Peyer's patch (tissue), 4 donors: ENCODE data around the gene USH2A. TPM values are rescaled to one million over a fixed set of nuclear protein-coding genes. Genes with fewer than 3 reads are reported as not detected.

Experiments used
- DNase-seq, 3 donors: peaks; one replicate each; pipeline ENCODE4 v3.0.0-alpha.2; 2017 to 2019
- H3K27ac ChIP-seq, 4 donors: fragments of 200-600 bp; sonication (generic); one replicate each; pipeline ENCODE4 v1.5.1; 2016 to 2019
- H3K27me3 ChIP-seq, 2 donors: fragments of 200-600 bp; sonication (generic); one replicate each; pipeline ENCODE4 v1.5.1; 2019
- H3K36me3 ChIP-seq, 3 donors: fragments of 200-600 bp; sonication (generic); one replicate each; pipeline ENCODE4 v1.5.1; 2016 to 2019
- H3K4me1 ChIP-seq, 4 donors: fragments of 200-600 bp; sonication (generic); one replicate each; pipeline ENCODE4 v1.5.1; 2016 to 2019
- H3K4me3 ChIP-seq, 4 donors: fragments of 200-600 bp; sonication (generic); 1 replicate in 3 of 4; 2 replicates in 1 of 4; pipeline ENCODE4 v1.5.1; 2016 to 2019; ENCODE audit warnings: mild to moderate bottlenecking in 1 of 4
- H3K9me3 ChIP-seq, 4 donors: fragments of 200-600 bp; sonication (generic); one replicate each; pipeline ENCODE4 v1.5.1; 2016 to 2019; ENCODE audit warnings: mild to moderate bottlenecking in 1 of 4
- POLR2A ChIP-seq, 2 donors: fragments of 450-650 bp; IDR thresholded peaks; one replicate each; pipeline ENCODE4 v1.5.1; 2017; ENCODE audit warnings: antibody characterized with exemption in 2 of 2, mild to moderate bottlenecking in 2 of 2, moderate library complexity in 2 of 2
- total RNA-seq, 4 donors: library from RNA; depleted of rRNA; stranded (reverse); fragments of >200 nt; gene quantifications; one replicate each; pipeline ENCODE4 v1.1.0, GENCODE V29; 2016
- TF ChIP-seq, protein P1 (sequence below), 6 experiments: fragments of 450-650 bp in 4 of 6; fragments of 200-600 bp in 2 of 6; sonication (generic) in 1 of 6; IDR thresholded peaks; one replicate each; pipeline ENCODE4 v1.5.1; 2017 to 2019; ENCODE audit warnings: antibody characterized with exemption in 6 of 6, mild to moderate bottlenecking in 3 of 6, moderate library complexity in 1 of 6

The USH2A gene
- total RNA-seq, 4 donors from 2014 or later: not detected

DNA sequence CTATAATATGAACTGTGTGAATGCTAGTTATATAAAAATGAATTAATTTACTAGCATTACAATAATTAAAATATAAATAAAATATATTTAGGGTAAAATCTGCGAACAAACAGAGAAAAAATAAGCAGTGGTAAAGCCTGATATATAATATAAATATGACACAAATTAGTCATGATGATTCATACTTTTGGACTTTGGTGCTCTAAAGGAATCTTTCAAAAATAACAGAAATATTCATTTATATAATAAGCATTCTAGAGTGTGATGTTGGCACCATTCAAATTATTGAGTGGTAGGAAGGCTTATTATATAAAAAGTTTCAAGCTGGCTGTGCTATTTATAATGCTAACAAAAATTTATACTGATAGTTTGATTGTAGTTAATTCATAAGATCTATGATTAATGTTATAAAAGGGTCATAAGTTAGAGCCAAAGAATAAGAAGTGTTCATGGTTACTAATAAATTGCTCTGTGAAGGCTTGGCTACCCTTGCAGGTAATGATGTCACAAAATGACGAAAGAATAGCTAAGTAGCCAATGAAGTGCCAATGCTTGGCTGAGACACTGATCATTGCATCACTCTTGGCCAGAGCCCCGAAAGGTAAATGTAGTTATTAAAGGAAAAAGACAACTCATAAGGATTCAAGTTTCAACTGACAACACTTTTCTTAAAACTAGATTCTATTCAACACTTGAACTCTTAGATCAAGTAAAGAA lies 108.7 kb downstream of the USH2A start:
- no peak for TF ChIP-seq POLR2A (IDR thresholded peaks at IDR 0.05)
- TF ChIP-seq, protein P1, sequence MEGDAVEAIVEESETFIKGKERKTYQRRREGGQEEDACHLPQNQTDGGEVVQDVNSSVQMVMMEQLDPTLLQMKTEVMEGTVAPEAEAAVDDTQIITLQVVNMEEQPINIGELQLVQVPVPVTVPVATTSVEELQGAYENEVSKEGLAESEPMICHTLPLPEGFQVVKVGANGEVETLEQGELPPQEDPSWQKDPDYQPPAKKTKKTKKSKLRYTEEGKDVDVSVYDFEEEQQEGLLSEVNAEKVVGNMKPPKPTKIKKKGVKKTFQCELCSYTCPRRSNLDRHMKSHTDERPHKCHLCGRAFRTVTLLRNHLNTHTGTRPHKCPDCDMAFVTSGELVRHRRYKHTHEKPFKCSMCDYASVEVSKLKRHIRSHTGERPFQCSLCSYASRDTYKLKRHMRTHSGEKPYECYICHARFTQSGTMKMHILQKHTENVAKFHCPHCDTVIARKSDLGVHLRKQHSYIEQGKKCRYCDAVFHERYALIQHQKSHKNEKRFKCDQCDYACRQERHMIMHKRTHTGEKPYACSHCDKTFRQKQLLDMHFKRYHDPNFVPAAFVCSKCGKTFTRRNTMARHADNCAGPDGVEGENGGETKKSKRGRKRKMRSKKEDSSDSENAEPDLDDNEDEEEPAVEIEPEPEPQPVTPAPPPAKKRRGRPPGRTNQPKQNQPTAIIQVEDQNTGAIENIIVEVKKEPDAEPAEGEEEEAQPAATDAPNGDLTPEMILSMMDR (IDR thresholded peaks at IDR 0.05): no peak
- H3K4me3 ChIP-seq: no peak overlapping the region
- H3K4me1 ChIP-seq: no peaks in the 10 kb centered on the region
- H3K27ac ChIP-seq: no peak overlapping the region
- no peak for DNase-seq
- no peaks in the 10 kb centered on the region for H3K36me3 ChIP-seq
- H3K27me3 ChIP-seq: no peaks in the 10 kb centered on the region
- H3K9me3 ChIP-seq: no peaks in the 10 kb centered on the region

DNA sequence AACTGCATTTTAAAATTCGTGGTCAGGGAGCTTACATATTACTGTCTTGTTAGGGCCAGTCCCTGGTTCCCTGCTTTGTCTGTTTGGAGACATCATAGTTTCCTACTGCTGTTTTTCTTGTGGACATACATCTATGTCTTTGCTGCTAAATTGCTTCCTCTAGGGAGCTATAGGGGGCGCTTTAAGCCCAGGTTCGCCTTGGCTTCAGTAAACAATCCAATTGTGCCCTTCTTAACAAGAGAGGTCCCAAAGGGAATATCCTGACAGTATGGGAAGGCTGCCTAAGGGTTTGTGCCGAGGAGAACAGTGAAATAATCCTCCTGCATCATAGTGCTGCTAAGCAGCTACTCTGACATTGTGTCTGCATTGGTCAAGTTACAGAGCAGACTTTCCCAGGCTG lies 112.5 kb downstream of the USH2A start:
- no peak for TF ChIP-seq POLR2A (IDR thresholded peaks at IDR 0.05)
- TF ChIP-seq, protein P1 (IDR thresholded peaks at IDR 0.05): peak in 4 of 6 experiments; percentile 11 to 64 (median 48)
- H3K36me3 ChIP-seq: no peaks in the 10 kb centered on the region
- H3K4me3 ChIP-seq: no peak overlapping the region
- peak in 1 of 3 donors; percentile 54 for DNase-seq
- H3K27me3 ChIP-seq: no peaks in the 10 kb centered on the region
- no peaks in the 10 kb centered on the region for H3K4me1 ChIP-seq
- H3K9me3 ChIP-seq: no peaks in the 10 kb centered on the region
- no peak overlapping the region for H3K27ac ChIP-seq

DNA sequence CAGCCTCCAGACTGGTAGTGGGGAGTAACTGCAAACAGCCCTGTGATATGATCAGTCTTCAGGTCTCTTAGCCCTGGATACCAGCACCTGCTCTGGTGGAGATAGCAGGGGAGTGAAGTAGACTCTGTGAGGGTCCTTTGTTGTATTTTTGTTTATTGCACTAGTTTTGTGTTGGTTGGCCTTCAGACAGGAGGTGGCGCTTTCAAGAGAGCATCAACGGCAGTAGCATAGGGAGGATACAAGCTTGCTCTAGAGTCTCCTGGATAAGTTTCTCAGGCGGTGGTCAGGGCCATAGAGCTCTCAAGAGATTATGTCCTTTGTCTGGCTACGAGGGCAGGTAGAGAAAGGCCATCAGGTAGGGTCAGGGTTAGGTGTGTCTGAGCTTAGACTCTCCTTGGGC lies 116.4 kb downstream of the USH2A start:
- Histone ChIP-seq H3K27ac (no peak overlapping the region), H3K4me1 (no peaks in the 10 kb centered on the region), H3K27me3 (no peaks in the 10 kb centered on the region), H3K36me3 (no peaks in the 10 kb centered on the region), H3K9me3 (no peaks in the 10 kb centered on the region), H3K4me3 (no peak overlapping the region)
- TF ChIP-seq POLR2A (IDR thresholded peaks at IDR 0.05): no peak
- TF ChIP-seq, protein P1 (IDR thresholded peaks at IDR 0.05): no peak
- DNase-seq: no peak

DNA sequence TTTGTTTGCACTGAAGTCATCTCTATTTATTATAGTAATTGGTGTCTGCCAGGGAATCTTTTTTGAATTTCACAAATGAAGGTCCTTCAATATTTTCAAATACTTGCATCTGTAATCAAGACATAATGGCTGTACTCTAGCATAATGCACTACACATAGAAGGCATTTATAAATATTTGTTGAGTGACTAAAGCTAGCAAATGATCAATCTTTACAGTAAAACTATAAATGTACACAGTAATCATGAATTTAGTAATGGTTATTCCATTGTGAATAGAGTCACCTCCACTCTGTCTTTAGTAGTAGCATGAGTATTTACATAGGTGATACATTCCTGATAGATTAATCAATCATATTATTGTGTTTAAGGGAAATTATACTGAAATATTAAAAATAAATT lies 119.6 kb downstream of the USH2A start:
- DNase-seq: no peak
- Histone ChIP-seq H3K4me1 (no peaks in the 10 kb centered on the region), H3K27me3 (no peaks in the 10 kb centered on the region), H3K4me3 (no peak overlapping the region), H3K9me3 (no peaks in the 10 kb centered on the region), H3K36me3 (no peaks in the 10 kb centered on the region), H3K27ac (no peak overlapping the region)
- TF ChIP-seq POLR2A (IDR thresholded peaks at IDR 0.05): no peak
- TF ChIP-seq, protein P1 (IDR thresholded peaks at IDR 0.05): no peak

DNA sequence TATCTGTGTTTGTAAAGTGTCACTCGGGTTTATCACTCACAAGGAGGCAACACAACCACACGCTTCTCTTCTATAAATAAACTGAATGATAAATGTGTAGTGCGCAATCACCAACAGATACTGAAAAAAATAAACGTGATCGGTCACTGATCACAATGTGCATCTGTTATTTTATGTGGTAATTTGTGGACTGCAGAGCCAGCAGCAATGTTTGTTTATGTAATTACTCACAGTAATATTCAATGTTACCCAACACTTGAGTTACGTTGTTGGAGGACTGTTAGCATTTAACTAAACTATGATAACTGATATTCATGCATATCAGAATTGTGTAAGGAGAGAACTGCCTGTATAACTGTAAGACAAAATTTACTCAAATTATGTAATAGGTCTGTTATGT lies 129.6 kb downstream of the USH2A start:
- no peaks in the 10 kb centered on the region for H3K9me3 ChIP-seq
- no peaks in the 10 kb centered on the region for H3K36me3 ChIP-seq
- H3K4me1 ChIP-seq: no peaks in the 10 kb centered on the region
- TF ChIP-seq, protein P1 (IDR thresholded peaks at IDR 0.05): no peak
- no peak for TF ChIP-seq POLR2A (IDR thresholded peaks at IDR 0.05)
- H3K27ac ChIP-seq: no peak overlapping the region
- no peaks in the 10 kb centered on the region for H3K27me3 ChIP-seq
- no peak overlapping the region for H3K4me3 ChIP-seq
- no peak for DNase-seq
